Tibial nerve (tissue), 4 donors: ENCODE results near the gene ZNF226.

Experiments used
- EP300 ChIP-seq, 2 donors: sonication (generic); formaldehyde crosslinking; IDR thresholded peaks; one replicate each; pipeline ENCODE4 v1.6.1; 2017; ENCODE audit warnings: antibody characterized with exemption in 2 of 2, mild to moderate bottlenecking in 1 of 2
- TF ChIP-seq, protein P1 (sequence below), 5 experiments: fragments of 200-600 bp in 3 of 5; fragments of 450-650 bp in 2 of 5; sonication (generic) in 3 of 5; IDR thresholded peaks; one replicate each; pipeline ENCODE4 v1.5.1; 2016 to 2019; ENCODE audit warnings: antibody characterized with exemption in 5 of 5, mild to moderate bottlenecking in 3 of 5, moderate library complexity in 2 of 5

DNA sequence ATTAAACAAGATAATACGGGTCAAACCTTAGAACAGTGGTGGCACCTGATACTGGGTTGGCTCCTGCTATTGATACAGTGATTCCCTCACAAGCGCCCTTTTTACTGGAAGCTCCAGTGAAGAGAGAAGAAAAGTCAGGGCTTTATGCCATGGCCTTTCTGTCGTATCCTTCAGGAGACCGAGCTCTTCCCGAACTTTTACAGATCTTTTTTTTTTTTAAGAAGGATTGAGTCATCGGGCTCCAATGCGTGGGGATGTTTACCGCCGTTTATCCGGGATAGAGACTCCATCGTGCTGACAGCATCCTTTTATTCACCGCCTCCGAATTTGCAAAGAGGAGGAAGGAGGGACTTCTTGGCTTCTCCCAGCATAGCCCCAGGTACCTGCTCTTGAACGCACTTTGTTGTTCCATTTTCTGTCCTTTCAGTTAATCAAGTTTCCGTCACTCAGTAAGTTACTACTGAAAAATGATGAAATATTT is 48.0 kb downstream of the ZNF226 start:
- TF ChIP-seq EP300 (IDR thresholded peaks at IDR 0.05), result no peak
- TF ChIP-seq, protein P1, sequence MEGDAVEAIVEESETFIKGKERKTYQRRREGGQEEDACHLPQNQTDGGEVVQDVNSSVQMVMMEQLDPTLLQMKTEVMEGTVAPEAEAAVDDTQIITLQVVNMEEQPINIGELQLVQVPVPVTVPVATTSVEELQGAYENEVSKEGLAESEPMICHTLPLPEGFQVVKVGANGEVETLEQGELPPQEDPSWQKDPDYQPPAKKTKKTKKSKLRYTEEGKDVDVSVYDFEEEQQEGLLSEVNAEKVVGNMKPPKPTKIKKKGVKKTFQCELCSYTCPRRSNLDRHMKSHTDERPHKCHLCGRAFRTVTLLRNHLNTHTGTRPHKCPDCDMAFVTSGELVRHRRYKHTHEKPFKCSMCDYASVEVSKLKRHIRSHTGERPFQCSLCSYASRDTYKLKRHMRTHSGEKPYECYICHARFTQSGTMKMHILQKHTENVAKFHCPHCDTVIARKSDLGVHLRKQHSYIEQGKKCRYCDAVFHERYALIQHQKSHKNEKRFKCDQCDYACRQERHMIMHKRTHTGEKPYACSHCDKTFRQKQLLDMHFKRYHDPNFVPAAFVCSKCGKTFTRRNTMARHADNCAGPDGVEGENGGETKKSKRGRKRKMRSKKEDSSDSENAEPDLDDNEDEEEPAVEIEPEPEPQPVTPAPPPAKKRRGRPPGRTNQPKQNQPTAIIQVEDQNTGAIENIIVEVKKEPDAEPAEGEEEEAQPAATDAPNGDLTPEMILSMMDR (IDR thresholded peaks at IDR 0.05), result no peak
